Measurements from ENCODE around the gene RBM47. TPM values are rescaled to one million over a fixed set of nuclear protein-coding genes. Genes with fewer than 3 reads are reported as not detected.

Gene RBM47
- total RNA-seq, 1 experiment from 2014 or later: 0.28 TPM

DNA sequence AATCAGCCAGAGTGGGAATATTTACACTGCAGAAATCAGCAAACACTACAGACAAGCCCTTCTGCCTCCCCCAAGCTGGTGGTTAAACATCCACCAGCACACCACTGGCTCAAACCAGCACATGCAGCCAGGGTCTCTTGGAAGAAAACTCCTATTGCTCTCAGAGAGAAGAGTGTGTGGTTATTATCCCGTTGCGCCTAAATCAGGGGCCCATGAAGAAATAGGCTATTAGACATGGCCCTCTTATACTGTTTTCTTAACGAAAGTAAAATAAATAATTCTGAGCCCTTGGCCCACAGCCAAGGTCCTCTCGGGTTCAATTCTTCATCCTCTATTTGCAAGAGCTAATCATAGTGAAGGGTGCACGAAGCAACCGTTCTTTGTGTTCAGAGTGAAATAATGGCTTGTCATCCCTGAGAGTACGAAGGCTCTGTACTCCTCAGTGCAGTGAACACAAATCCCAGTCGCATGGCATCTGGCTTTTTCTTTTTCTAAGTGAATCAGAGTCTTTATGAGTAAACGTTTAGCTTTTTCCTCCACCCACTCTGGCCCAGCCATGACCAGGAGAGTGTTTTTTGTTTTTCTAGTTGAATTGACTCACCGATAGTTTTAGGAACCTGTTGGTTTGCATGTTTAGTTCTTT lies 33.4 kb upstream of the RBM47 start:
- CTCF ChIA-PET: no interaction called here
- H3K4me3 ChIP-seq (ENCODE audit: low read depth, low read length, poor library complexity, severe bottlenecking): no peak overlapping the region

DNA sequence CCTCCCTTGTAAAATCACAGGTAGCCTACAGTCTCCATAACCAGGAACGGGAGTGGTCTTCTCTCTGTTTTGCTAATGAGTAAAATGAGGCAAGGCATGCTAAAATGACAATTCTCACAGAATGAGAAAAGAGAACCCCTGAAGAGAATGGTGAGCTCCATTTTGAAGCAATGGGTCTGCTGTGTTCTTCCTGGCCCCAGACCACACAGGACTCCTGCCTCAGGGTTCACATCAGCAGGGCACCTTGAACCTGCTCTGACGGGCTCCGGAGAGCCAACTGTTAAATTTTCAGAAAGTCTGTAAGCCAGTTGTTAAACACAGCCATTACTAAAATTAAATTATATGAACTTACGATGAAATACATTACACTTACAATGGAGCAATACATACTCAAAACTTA lies 32.1 kb upstream of the RBM47 start:
- H3K27ac ChIP-seq (ENCODE audit: low read depth, low read length, poor library complexity, severe bottlenecking): no peak overlapping the region
- no peaks in the 10 kb centered on the region for H3K4me1 ChIP-seq (ENCODE audit: insufficient read depth, low read length, poor library complexity, severe bottlenecking)
- no peaks in the 10 kb centered on the region for H3K27me3 ChIP-seq (replicated peaks; ENCODE audit: insufficient read depth, low read depth, low read length, poor library complexity)
- H3K9me3 ChIP-seq (ENCODE audit: low read depth, low read length, poor library complexity, severe bottlenecking): no peaks in the 10 kb centered on the region
- BruUV-seq (replicated peaks): no TSS peak
- ChIA-PET POLR2A (ENCODE audit: low non-redundant PET) (no interaction called here), CTCF (no interaction called here)
- H3K36me3 ChIP-seq (ENCODE audit: insufficient read depth, low read length, poor library complexity, severe bottlenecking): no peaks in the 10 kb centered on the region
- intact Hi-C loops (cut with micrococcal nuclease; ENCODE audit: unreplicated experiment): no loop called here
- no peak overlapping the region for H3K4me3 ChIP-seq (ENCODE audit: low read depth, low read length, poor library complexity, severe bottlenecking)
- TF ChIP-seq EZH2 (IDR thresholded peaks at IDR 0.05; ENCODE audit: borderline replicate concordance, low read depth, low read length, poor library complexity, severe bottlenecking): no peak
- TF ChIP-seq, protein P1, sequence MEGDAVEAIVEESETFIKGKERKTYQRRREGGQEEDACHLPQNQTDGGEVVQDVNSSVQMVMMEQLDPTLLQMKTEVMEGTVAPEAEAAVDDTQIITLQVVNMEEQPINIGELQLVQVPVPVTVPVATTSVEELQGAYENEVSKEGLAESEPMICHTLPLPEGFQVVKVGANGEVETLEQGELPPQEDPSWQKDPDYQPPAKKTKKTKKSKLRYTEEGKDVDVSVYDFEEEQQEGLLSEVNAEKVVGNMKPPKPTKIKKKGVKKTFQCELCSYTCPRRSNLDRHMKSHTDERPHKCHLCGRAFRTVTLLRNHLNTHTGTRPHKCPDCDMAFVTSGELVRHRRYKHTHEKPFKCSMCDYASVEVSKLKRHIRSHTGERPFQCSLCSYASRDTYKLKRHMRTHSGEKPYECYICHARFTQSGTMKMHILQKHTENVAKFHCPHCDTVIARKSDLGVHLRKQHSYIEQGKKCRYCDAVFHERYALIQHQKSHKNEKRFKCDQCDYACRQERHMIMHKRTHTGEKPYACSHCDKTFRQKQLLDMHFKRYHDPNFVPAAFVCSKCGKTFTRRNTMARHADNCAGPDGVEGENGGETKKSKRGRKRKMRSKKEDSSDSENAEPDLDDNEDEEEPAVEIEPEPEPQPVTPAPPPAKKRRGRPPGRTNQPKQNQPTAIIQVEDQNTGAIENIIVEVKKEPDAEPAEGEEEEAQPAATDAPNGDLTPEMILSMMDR (conservative IDR thresholded peaks at IDR 0.05; ENCODE audit: low read depth, low read length): no peak
- no peak for DNase-seq (ENCODE audit: low spot score)

More for the DNA sequence above, 33.4 kb upstream of the RBM47 start:
- POLR2A ChIA-PET (ENCODE audit: low non-redundant PET): interaction anchor here (0.5 kb wide), 1 partner anchor 71 kb away, joined by 6 read pairs; no protein-coding TSS in a partner anchor
- DNase-seq (ENCODE audit: low spot score): no peak
- Histone ChIP-seq H3K27me3 (replicated peaks; ENCODE audit: insufficient read depth, low read depth, low read length, poor library complexity) (no peaks in the 10 kb centered on the region), H3K9me3 (ENCODE audit: low read depth, low read length, poor library complexity, severe bottlenecking) (no peaks in the 10 kb centered on the region), H3K27ac (ENCODE audit: low read depth, low read length, poor library complexity, severe bottlenecking) (no peak overlapping the region), H3K36me3 (ENCODE audit: insufficient read depth, low read length, poor library complexity, severe bottlenecking) (no peaks in the 10 kb centered on the region), H3K4me1 (ENCODE audit: insufficient read depth, low read length, poor library complexity, severe bottlenecking) (no peaks in the 10 kb centered on the region)
- no peak for TF ChIP-seq EZH2 (IDR thresholded peaks at IDR 0.05; ENCODE audit: borderline replicate concordance, low read depth, low read length, poor library complexity, severe bottlenecking)
- BruUV-seq (replicated peaks): no TSS peak
- intact Hi-C loops (cut with micrococcal nuclease; ENCODE audit: unreplicated experiment): no loop called here

DNA sequence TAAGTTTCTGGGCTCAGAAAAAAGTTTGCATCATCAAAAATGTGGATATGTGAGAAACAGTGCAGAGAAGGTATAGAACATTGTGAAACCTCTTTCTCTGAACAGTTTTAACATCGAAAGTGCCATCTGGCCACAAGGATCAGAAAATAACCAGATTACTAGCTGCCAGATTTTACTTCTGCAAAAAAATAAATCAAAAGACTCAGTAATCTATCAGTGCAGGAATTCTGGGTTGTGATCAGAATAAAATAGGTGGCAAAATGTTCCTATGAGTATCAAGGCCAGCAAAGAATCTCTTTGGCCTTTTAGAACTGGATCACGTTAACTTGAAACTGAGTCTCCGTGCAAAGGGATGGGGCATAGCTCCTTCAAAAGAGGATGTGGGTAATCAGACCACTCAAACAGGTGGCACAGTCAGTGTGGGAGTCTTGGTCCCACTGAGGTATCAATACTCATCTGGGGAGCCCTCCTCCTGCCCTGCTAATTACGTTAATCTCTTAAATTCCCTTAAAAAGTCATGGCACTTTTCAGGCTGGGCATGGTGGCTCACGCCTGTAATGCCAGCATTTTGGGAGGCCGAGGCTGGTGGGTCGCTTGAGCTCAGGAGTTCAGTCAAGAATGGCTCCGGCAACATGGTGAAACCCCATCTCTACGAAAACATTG lies 26.7 kb upstream of the RBM47 start:
- no TSS peak for BruUV-seq (replicated peaks)
- Histone ChIP-seq H3K27ac (ENCODE audit: low read depth, low read length, poor library complexity, severe bottlenecking) (no peak overlapping the region), H3K4me1 (ENCODE audit: insufficient read depth, low read length, poor library complexity, severe bottlenecking) (no peaks in the 10 kb centered on the region), H3K4me3 (ENCODE audit: low read depth, low read length, poor library complexity, severe bottlenecking) (no peak overlapping the region), H3K27me3 (replicated peaks; ENCODE audit: insufficient read depth, low read depth, low read length, poor library complexity) (no peaks in the 10 kb centered on the region), H3K36me3 (ENCODE audit: insufficient read depth, low read length, poor library complexity, severe bottlenecking) (no peaks in the 10 kb centered on the region), H3K9me3 (ENCODE audit: low read depth, low read length, poor library complexity, severe bottlenecking) (no peaks in the 10 kb centered on the region)
- no peak for TF ChIP-seq EZH2 (IDR thresholded peaks at IDR 0.05; ENCODE audit: borderline replicate concordance, low read depth, low read length, poor library complexity, severe bottlenecking)
- TF ChIP-seq, protein P1 (conservative IDR thresholded peaks at IDR 0.05; ENCODE audit: low read depth, low read length): no peak
- ChIA-PET POLR2A (ENCODE audit: low non-redundant PET) (no interaction called here), CTCF (no interaction called here)
- no peak for DNase-seq (ENCODE audit: low spot score)
- intact Hi-C loops (cut with micrococcal nuclease; ENCODE audit: unreplicated experiment): no loop called here
